Endometrium (tissue), 2 donors: ENCODE data around the gene ZACN.

Experiments
- FAIRE-seq: peaks from 2 replicates; lab custom pipeline; 2012; peaks lifted over from hg19 to GRCh38; lab: Jason Lieb, UNC
- donor health status: control.
- donor health status: control.

Gene ZACN

GRCh38 chr17:76082326-76083251, 3.6 kb downstream of the ZACN start:
- FAIRE-seq = no peak

GRCh38 chr17:76083536-76084182, 4.7 kb downstream of the ZACN start:
- FAIRE-seq = no peak

GRCh38 chr17:76085066-76085730, 6.2 kb downstream of the ZACN start:
- FAIRE-seq = no peak

- FAIRE-seq = no peak
These were observed 6.9 kb downstream of the ZACN start for GRCh38 chr17:76085731-76086366.

- no peak for FAIRE-seq
These were observed 7.4 kb downstream of the ZACN start for GRCh38 chr17:76086384-76086783.

- no peak for FAIRE-seq
These were observed 8.5 kb downstream of the ZACN start for GRCh38 chr17:76087531-76087930.

- FAIRE-seq = no peak
These were observed 9.3 kb downstream of the ZACN start for GRCh38 chr17:76088041-76088867.

GRCh38 chr17:76088868-76089576, 10.0 kb downstream of the ZACN start:
- FAIRE-seq = no peak

- FAIRE-seq = no peak
These were observed 10.9 kb downstream of the ZACN start for GRCh38 chr17:76089680-76090516.

- no peak for FAIRE-seq
These were observed 11.6 kb downstream of the ZACN start for GRCh38 chr17:76090517-76091129.

- FAIRE-seq = no peak
These were observed 12.7 kb downstream of the ZACN start for GRCh38 chr17:76091526-76092286.

GRCh38 chr17:76092526-76093413, 13.8 kb downstream of the ZACN start:
- FAIRE-seq = no peak

- no peak for FAIRE-seq
These were observed 15.1 kb downstream of the ZACN start for GRCh38 chr17:76094046-76094445.

- no peak for FAIRE-seq
These were observed 17.0 kb downstream of the ZACN start for GRCh38 chr17:76095943-76096342.

GRCh38 chr17:76097716-76098295, 18.8 kb downstream of the ZACN start:
- no peak for FAIRE-seq

- no peak for FAIRE-seq
These were observed 23.9 kb downstream of the ZACN start for GRCh38 chr17:76102944-76103273.
